C4-2B (cell line): ENCODE data around the gene ZBTB16.

ENCODE experiments used
- ZFX ChIP-seq: fragments of 450-650 bp; IDR thresholded peaks from 2 replicates; pipeline ENCODE4 v1.6.1; 2017
- TF ChIP-seq, protein P1 (sequence below): fragments of 450-650 bp; conservative IDR thresholded peaks from 2 replicates; pipeline ENCODE4 v1.5.1; 2017; ENCODE audit warnings: mild to moderate bottlenecking

DNA sequence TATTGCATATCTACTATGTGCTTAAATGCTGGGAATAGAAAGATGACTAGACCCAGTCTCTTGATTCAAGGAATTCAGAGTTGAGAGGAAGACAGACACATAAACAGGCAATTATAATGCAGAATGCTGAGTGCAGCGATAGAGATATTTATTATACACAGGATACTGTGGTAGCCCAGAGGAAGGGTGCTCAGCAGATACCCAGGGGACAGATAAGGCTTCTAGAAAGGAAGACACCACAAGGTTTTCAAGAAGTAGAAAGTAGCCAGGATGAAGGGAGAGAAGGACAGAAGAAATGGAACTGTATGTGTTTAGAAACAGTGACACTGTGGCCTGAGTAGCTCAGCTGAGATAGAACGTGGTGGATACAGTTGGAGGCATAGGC lies 157.3 kb downstream of the ZBTB16 start:
- TF ChIP-seq, protein P1, sequence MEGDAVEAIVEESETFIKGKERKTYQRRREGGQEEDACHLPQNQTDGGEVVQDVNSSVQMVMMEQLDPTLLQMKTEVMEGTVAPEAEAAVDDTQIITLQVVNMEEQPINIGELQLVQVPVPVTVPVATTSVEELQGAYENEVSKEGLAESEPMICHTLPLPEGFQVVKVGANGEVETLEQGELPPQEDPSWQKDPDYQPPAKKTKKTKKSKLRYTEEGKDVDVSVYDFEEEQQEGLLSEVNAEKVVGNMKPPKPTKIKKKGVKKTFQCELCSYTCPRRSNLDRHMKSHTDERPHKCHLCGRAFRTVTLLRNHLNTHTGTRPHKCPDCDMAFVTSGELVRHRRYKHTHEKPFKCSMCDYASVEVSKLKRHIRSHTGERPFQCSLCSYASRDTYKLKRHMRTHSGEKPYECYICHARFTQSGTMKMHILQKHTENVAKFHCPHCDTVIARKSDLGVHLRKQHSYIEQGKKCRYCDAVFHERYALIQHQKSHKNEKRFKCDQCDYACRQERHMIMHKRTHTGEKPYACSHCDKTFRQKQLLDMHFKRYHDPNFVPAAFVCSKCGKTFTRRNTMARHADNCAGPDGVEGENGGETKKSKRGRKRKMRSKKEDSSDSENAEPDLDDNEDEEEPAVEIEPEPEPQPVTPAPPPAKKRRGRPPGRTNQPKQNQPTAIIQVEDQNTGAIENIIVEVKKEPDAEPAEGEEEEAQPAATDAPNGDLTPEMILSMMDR = no peak
- TF ChIP-seq ZFX = no peak
